Body of pancreas (tissue), 4 donors: ENCODE results near the gene MAPKAPK2.

Source experiments
- CTCF ChIP-seq, 7 experiments: fragments of 450-650 bp in 4 of 7; fragments of 200-600 bp in 3 of 7; sonication (generic) in 3 of 7; IDR thresholded peaks; one replicate each; pipeline ENCODE4 v1.5.1; 2016 to 2019; ENCODE audit warnings: antibody characterized with exemption in 7 of 7
- POLR2A ChIP-seq, 3 donors: fragments of 450-650 bp; IDR thresholded peaks; one replicate each; pipeline ENCODE4 v1.6.1; 2016; ENCODE audit warnings: antibody characterized with exemption in 3 of 3, mild to moderate bottlenecking in 2 of 3

DNA sequence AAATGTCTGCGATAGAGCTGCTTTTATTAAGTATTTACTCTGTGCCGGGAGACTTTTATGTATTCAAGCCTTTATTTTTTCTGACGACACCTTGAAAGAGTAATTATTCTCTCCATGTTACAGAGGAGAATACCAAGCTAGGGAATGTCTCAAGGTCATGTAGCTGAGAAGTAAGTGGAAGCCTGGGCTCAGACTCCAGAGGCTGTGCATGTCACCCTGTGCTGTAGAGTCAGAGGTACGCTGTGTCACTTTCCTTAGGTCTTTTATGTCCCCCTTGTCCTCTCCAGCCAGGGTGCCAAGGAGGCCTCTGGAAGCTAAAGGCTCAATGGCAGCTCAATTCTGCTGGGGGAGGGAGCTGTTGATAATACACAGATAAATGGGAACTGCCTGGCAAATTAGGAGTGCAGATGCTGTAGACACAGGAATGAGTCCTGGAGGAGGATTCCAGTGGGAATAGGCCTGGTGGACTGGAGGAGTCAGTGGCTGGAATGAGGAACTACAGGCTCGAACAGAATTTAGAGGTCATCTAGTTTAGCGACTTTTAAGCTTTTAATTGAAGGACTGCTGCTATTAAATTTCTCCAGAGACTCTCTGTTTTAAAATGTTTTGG, 76.6 kb downstream of the MAPKAPK2 start:
- TF ChIP-seq CTCF (IDR thresholded peaks at IDR 0.05), result peak in 3 of 7 experiments; percentile 14 to 24 (median 17)
- TF ChIP-seq POLR2A (IDR thresholded peaks at IDR 0.05), result no peak
